ENCODE measurements around the gene TDP2. TPM values are rescaled to one million over a fixed set of nuclear protein-coding genes. Genes with fewer than 3 reads are reported as not detected.

TDP2 gene
- total RNA-seq, 4 donors from 2014 or later, result 32.4 to 40.2 (median 36.3) TPM

- DNase-seq, result no peak
- no peak overlapping the region for H3K27ac ChIP-seq
- H3K36me3 ChIP-seq, result no peaks in the 10 kb centered on the region
- no peak overlapping the region for H3K4me3 ChIP-seq
- no peaks in the 10 kb centered on the region for H3K4me1 ChIP-seq
- no peaks in the 10 kb centered on the region for H3K27me3 ChIP-seq
- H3K9me3 ChIP-seq, result no peaks in the 10 kb centered on the region
- intact Hi-C loops (cut with DNase I; ENCODE audit: low total_unique reads), result no loop called here
- TF ChIP-seq POLR2A (IDR thresholded peaks at IDR 0.05) (no peak), CTCF (IDR thresholded peaks at IDR 0.05) (no peak)
Observed at GRCh38 chr6:24603241-24603640, 63.5 kb downstream of the TDP2 start.

GRCh38 chr6:24600903-24601302 lies 65.8 kb downstream of the TDP2 start:
- no peak for DNase-seq
- no peak for TF ChIP-seq POLR2A (IDR thresholded peaks at IDR 0.05)
- no peak for TF ChIP-seq CTCF (IDR thresholded peaks at IDR 0.05)
- no peak overlapping the region for H3K27ac ChIP-seq
- no peak overlapping the region for H3K4me3 ChIP-seq
- no peaks in the 10 kb centered on the region for H3K4me1 ChIP-seq
- intact Hi-C loops (cut with DNase I; ENCODE audit: low total_unique reads), result no loop called here
- no peaks in the 10 kb centered on the region for H3K27me3 ChIP-seq
- no peaks in the 10 kb centered on the region for H3K36me3 ChIP-seq
- H3K9me3 ChIP-seq, result no peaks in the 10 kb centered on the region

Other genes starting within 250 kb of the TDP2 start
- gene GPLD1, start 177.3 kb downstream of the TDP2 start, total RNA-seq, result 1 to 10 TPM in 3 of 4 donors, under 1 TPM in 1; under 0.01 to 6.5 (median 3.7) TPM
- 10 to 100 TPM in 1 of 4 donors, 1 to 10 TPM in 3; 6.8 to 12.4 (median 9.1) TPM for gene ALDH5A1, start 171.9 kb downstream of the TDP2 start, total RNA-seq
- gene KIAA0319, start 20.7 kb downstream of the TDP2 start, total RNA-seq, result under 1 TPM in 2 of 4 donors, not detected in 2; 0.24 to 0.35 TPM
- gene ACOT13, start 178 bp upstream of the TDP2 start, total RNA-seq, result 1 to 10 TPM; 3.8 to 10.0 (median 4.2) TPM
- 10 to 100 TPM; 14.3 to 93.7 (median 59.9) TPM for gene C6orf62, start 52.3 kb upstream of the TDP2 start, total RNA-seq
- gene GMNN, start 108.0 kb upstream of the TDP2 start, total RNA-seq, result 10 to 100 TPM in 2 of 4 donors, 1 to 10 TPM in 2; 8.7 to 28.2 (median 17.4) TPM
- not detected for gene ARMH2, start 132.0 kb upstream of the TDP2 start, total RNA-seq